WTC11 (cell line): ENCODE data around the gene SRC. TPM values are rescaled to one million over a fixed set of nuclear protein-coding genes. Genes with fewer than 3 reads are reported as not detected.

Experiments used
- ATAC-seq: fragments of 200-7000 bp; cut with Tn5 transposase; 2 replicates; pipeline ENCODE4 v1.10.0; 2021; ENCODE audit warnings: mild to moderate bottlenecking, moderate library complexity
- CTCF ChIA-PET: fragments of 300-600 bp; sonication (Branson Sonifier 250); formaldehyde crosslinking; loops from one replicate; lab custom pipeline; 2021; ENCODE audit warnings: antibody characterized with exemption; lab: Charles Lee
- POLR2A ChIA-PET: fragments of 350-600 bp; sonication (Branson Sonifier 250); formaldehyde crosslinking; loops from one replicate; lab custom pipeline; 2021; ENCODE audit warnings: antibody characterized with exemption; lab: Charles Lee
- DNase-seq: peaks from one replicate; pipeline ENCODE4 v3.0.0; 2021; ENCODE audit warnings: low spot score
- H3K27ac Mint-ChIP-seq: 2 replicates; pipeline ENCODE4 v1.8.0; 2021; ENCODE audit warnings: mixed read lengths
- H3K27me3 Mint-ChIP-seq: 2 replicates; pipeline ENCODE4 v1.8.0; 2021; ENCODE audit warnings: low read depth, mild to moderate bottlenecking, moderate library complexity, mixed read lengths
- H3K36me3 Mint-ChIP-seq: 2 replicates; pipeline ENCODE4 v1.8.0; 2021; ENCODE audit warnings: mixed read lengths
- H3K4me1 Mint-ChIP-seq: 2 replicates; pipeline ENCODE4 v1.8.0; 2022; ENCODE audit warnings: mixed read lengths
- H3K4me3 Mint-ChIP-seq: 2 replicates; pipeline ENCODE4 v1.8.0; 2021; ENCODE audit warnings: mild to moderate bottlenecking, moderate library complexity, mixed read lengths
- H3K9me3 Mint-ChIP-seq: 2 replicates; pipeline ENCODE4 v1.8.0; 2021; ENCODE audit warnings: mixed read lengths
- CTCF ChIP-seq: fragments of 200-600 bp; IDR thresholded peaks from 2 replicates; pipeline ENCODE4 v1.8.0; 2022; ENCODE audit warnings: antibody characterized with exemption
- ELF4 ChIP-seq: sonication (generic); formaldehyde crosslinking; IDR thresholded peaks from 2 replicates; pipeline ENCODE4 v1.8.1; 2022; ENCODE audit warnings: low read depth, mild to moderate bottlenecking, moderate library complexity, missing genetic modification reagents
- EMX1 ChIP-seq: fragments of 250-450 bp; sonication (Bioruptor Pico); IDR thresholded peaks from 2 replicates; pipeline ENCODE4 v1.8.0; 2021; ENCODE audit warnings: mild to moderate bottlenecking
- FOXK1 ChIP-seq: sonication (generic); formaldehyde crosslinking; IDR thresholded peaks from 2 replicates; pipeline ENCODE4 v1.8.0; 2022; ENCODE audit warnings: mild to moderate bottlenecking, moderate library complexity, missing genetic modification reagents
- FOXP1 ChIP-seq: sonication (generic); formaldehyde crosslinking; IDR thresholded peaks from 2 replicates; pipeline ENCODE4 v1.8.0; 2022; ENCODE audit warnings: missing genetic modification reagents, mild to moderate bottlenecking, moderate library complexity, borderline replicate concordance
- JUN ChIP-seq: sonication (generic); formaldehyde crosslinking; IDR thresholded peaks from 2 replicates; pipeline ENCODE4 v1.8.0; 2023; ENCODE audit warnings: mild to moderate bottlenecking, missing genetic modification reagents
- MXD4 ChIP-seq: fragments of 250-450 bp; sonication (Bioruptor Pico); IDR thresholded peaks from 2 replicates; pipeline ENCODE4 v1.8.0; 2021; ENCODE audit warnings: mild to moderate bottlenecking, moderate library complexity, borderline replicate concordance
- MYBL2 ChIP-seq: sonication (generic); formaldehyde crosslinking; IDR thresholded peaks from 2 replicates; pipeline ENCODE4 v1.8.1; 2023; ENCODE audit warnings: mild to moderate bottlenecking, moderate library complexity, missing genetic modification reagents
- NFE2L1 ChIP-seq: sonication (generic); formaldehyde crosslinking; IDR thresholded peaks from 2 replicates; pipeline ENCODE4 v1.8.1; 2023; ENCODE audit warnings: missing genetic modification reagents
- NR1H2 ChIP-seq: sonication (generic); formaldehyde crosslinking; IDR thresholded peaks from 2 replicates; pipeline ENCODE4 v1.9.0; 2021; ENCODE audit warnings: mild to moderate bottlenecking, moderate library complexity, missing genetic modification reagents
- NR2C2 ChIP-seq: sonication (generic); formaldehyde crosslinking; IDR thresholded peaks from 2 replicates; pipeline ENCODE4 v1.8.0; 2022; ENCODE audit warnings: mild to moderate bottlenecking, missing genetic modification reagents
- OVOL2 ChIP-seq: fragments of 250-450 bp; sonication (Bioruptor Pico); IDR thresholded peaks from 2 replicates; pipeline ENCODE4 v1.9.0; 2021; ENCODE audit warnings: mild to moderate bottlenecking, borderline replicate concordance
- PRRX2 ChIP-seq: fragments of 250-450 bp; sonication (Bioruptor Pico); IDR thresholded peaks from 2 replicates; pipeline ENCODE4 v1.8.0; 2021; ENCODE audit warnings: mild to moderate bottlenecking
- RELA ChIP-seq: sonication (generic); formaldehyde crosslinking; IDR thresholded peaks from 2 replicates; pipeline ENCODE4 v1.8.1; 2022; ENCODE audit warnings: missing genetic modification reagents, mild to moderate bottlenecking, borderline replicate concordance
- SMAD4 ChIP-seq: sonication (generic); formaldehyde crosslinking; IDR thresholded peaks from 2 replicates; pipeline ENCODE4 v1.8.0; 2022; ENCODE audit warnings: mild to moderate bottlenecking, missing genetic modification reagents
- STAT6 ChIP-seq: sonication (generic); formaldehyde crosslinking; conservative IDR thresholded peaks from 2 replicates; pipeline ENCODE4 v1.8.1; 2023; ENCODE audit warnings: mild to moderate bottlenecking, low read depth, missing genetic modification reagents, moderate library complexity
- ZNF138 ChIP-seq: sonication (generic); formaldehyde crosslinking; conservative IDR thresholded peaks from 2 replicates; pipeline ENCODE4 v1.8.1; 2022; ENCODE audit warnings: mild to moderate bottlenecking, moderate library complexity, missing genetic modification reagents
- ZNF232 ChIP-seq: sonication (generic); formaldehyde crosslinking; IDR thresholded peaks from 2 replicates; pipeline ENCODE4 v1.8.0; 2022; ENCODE audit warnings: mild to moderate bottlenecking, missing genetic modification reagents
- ZNF263 ChIP-seq: sonication (generic); formaldehyde crosslinking; IDR thresholded peaks from 2 replicates; pipeline ENCODE4 v1.8.1; 2022; ENCODE audit warnings: low read depth, mild to moderate bottlenecking, moderate library complexity, missing genetic modification reagents
- total RNA-seq: library from RNA; stranded (reverse); gene quantifications from 3 replicates; pipeline ENCODE4 v1.2.3, GENCODE V29; 2021
- TF ChIP-seq, protein P1 (sequence below): sonication (generic); formaldehyde crosslinking; IDR thresholded peaks from 2 replicates; pipeline ENCODE4 v1.8.1; 2022; ENCODE audit warnings: mild to moderate bottlenecking, moderate library complexity, missing genetic modification reagents
- TF ChIP-seq, protein P2 (sequence below): fragments of 250-450 bp; sonication (Bioruptor Pico); IDR thresholded peaks from 2 replicates; pipeline ENCODE4 v1.8.0; 2021; ENCODE audit warnings: mild to moderate bottlenecking
- TF ChIP-seq, protein P3 (sequence below): sonication (generic); formaldehyde crosslinking; IDR thresholded peaks from 2 replicates; pipeline ENCODE4 v1.8.1; 2023; ENCODE audit warnings: mild to moderate bottlenecking, moderate library complexity, missing genetic modification reagents

Gene SRC
- total RNA-seq, 1 experiment from 2014 or later: 33.3 TPM

GRCh38 chr20:37384683-37385174, 38.8 kb downstream of the SRC start (continued):
- TF ChIP-seq STAT6: no peak
- TF ChIP-seq CTCF: peak; percentile 97
- no peak for TF ChIP-seq MXD4 (CRISPR knock-in tag)
- TF ChIP-seq, protein P1, sequence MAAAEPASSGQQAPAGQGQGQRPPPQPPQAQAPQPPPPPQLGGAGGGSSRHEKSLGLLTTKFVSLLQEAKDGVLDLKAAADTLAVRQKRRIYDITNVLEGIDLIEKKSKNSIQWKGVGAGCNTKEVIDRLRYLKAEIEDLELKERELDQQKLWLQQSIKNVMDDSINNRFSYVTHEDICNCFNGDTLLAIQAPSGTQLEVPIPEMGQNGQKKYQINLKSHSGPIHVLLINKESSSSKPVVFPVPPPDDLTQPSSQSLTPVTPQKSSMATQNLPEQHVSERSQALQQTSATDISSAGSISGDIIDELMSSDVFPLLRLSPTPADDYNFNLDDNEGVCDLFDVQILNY (CRISPR knock-in tag): no peak

DNA sequence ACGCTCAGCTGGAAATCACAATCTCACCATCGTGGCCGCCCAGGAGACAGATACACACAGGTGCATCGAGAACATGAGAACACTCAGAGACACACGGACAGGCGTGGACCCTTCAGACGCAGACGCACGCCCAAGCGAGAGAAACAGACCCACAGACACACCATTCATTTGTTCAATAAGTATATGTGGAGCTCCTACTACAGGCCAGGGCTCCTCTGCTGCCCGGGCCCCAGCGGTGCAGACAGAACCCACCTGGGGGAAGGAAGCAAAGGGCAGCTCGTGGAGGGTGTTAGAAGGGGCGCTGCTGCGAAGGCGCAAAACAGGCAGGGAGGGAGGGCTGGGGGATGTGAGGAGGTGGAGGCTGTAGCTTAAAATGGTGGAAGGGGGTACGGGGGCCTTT, 39.2 kb downstream of the SRC start:
- no peaks in the 10 kb centered on the region for H3K9me3 Mint-ChIP-seq
- no peaks in the 10 kb centered on the region for H3K27me3 Mint-ChIP-seq
- CTCF ChIA-PET: interaction anchor here (0.9 to 3.8 kb wide), 20 partner anchors 11 to 206 kb away, joined by 3 to 41 read pairs (median 4); partner anchors contain the start of genes MROH8 and RPN2

More for the DNA sequence above, 39.2 kb downstream of the SRC start:
- DNase-seq (no peak), ATAC-seq (no peak)
- peaks cover 4% of the 10 kb centered on the region; the same call in 1 of the 2 replicates for H3K36me3 Mint-ChIP-seq
- POLR2A ChIA-PET: interaction anchor here (1.3 kb wide), 1 partner anchor 39 kb away, joined by 3 read pairs; the partner anchor contains the start of gene SRC
- peak overlapping the region; percentile 68 for H3K27ac Mint-ChIP-seq
- H3K4me3 Mint-ChIP-seq: peak overlapping the region; percentile 72
- peaks cover 4% of the 10 kb centered on the region for H3K4me1 Mint-ChIP-seq
- TF ChIP-seq ZNF138 (CRISPR knock-in tag) (no peak), SMAD4 (CRISPR knock-in tag) (no peak), FOXP1 (CRISPR knock-in tag) (no peak), NR1H2 (CRISPR knock-in tag) (no peak), JUN (CRISPR knock-in tag) (no peak), NR2C2 (CRISPR knock-in tag) (no peak), NFE2L1 (CRISPR knock-in tag) (no peak), ZNF263 (no peak), MYBL2 (CRISPR knock-in tag) (no peak), OVOL2 (no peak), FOXK1 (no peak), RELA (CRISPR knock-in tag) (no peak), ZNF232 (CRISPR knock-in tag) (no peak), PRRX2 (CRISPR knock-in tag) (no peak), EMX1 (no peak), ELF4 (CRISPR knock-in tag) (no peak)
- TF ChIP-seq, protein P2, sequence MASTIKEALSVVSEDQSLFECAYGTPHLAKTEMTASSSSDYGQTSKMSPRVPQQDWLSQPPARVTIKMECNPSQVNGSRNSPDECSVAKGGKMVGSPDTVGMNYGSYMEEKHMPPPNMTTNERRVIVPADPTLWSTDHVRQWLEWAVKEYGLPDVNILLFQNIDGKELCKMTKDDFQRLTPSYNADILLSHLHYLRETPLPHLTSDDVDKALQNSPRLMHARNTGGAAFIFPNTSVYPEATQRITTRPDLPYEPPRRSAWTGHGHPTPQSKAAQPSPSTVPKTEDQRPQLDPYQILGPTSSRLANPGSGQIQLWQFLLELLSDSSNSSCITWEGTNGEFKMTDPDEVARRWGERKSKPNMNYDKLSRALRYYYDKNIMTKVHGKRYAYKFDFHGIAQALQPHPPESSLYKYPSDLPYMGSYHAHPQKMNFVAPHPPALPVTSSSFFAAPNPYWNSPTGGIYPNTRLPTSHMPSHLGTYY: no peak
- TF ChIP-seq, protein P3, sequence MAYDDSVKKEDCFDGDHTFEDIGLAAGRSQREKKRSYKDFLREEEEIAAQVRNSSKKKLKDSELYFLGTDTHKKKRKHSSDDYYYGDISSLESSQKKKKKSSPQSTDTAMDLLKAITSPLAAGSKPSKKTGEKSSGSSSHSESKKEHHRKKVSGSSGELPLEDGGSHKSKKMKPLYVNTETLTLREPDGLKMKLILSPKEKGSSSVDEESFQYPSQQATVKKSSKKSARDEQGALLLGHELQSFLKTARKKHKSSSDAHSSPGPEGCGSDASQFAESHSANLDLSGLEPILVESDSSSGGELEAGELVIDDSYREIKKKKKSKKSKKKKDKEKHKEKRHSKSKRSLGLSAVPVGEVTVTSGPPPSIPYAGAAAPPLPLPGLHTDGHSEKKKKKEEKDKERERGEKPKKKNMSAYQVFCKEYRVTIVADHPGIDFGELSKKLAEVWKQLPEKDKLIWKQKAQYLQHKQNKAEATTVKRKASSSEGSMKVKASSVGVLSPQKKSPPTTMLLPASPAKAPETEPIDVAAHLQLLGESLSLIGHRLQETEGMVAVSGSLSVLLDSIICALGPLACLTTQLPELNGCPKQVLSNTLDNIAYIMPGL: no peak
- TF ChIP-seq, all 79 proteins: peak for 0
